Measurements from ENCODE around the gene CEP85.

DNA sequence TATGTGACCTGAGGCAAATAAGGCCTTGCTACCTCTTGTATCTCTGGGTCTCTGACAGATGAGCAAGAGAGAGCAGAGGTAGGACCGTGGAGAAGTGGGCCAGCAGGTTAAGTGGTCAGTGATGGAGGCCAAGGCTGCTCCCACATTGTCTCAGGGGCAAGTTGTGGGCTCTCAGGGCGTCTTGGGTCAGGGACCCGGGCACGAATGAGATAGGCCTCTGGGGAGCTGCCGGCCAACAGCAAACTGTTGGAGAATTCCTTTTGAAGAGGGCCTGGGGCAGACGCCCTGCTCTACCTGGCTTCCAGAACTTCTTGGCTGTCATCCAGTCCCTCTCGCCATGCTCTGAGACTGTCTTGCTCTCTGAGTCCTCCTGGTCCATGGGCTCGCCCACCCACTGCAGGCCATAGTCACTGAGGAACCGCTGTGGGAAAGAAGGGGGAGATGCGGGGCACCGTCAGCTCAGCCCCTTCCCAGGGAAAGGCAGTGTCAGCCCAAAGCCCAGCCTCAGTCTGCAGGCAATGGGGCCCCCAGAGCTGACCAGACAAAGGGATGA, 60.0 kb downstream of the CEP85 start:
- TF ChIP-seq, protein P1, sequence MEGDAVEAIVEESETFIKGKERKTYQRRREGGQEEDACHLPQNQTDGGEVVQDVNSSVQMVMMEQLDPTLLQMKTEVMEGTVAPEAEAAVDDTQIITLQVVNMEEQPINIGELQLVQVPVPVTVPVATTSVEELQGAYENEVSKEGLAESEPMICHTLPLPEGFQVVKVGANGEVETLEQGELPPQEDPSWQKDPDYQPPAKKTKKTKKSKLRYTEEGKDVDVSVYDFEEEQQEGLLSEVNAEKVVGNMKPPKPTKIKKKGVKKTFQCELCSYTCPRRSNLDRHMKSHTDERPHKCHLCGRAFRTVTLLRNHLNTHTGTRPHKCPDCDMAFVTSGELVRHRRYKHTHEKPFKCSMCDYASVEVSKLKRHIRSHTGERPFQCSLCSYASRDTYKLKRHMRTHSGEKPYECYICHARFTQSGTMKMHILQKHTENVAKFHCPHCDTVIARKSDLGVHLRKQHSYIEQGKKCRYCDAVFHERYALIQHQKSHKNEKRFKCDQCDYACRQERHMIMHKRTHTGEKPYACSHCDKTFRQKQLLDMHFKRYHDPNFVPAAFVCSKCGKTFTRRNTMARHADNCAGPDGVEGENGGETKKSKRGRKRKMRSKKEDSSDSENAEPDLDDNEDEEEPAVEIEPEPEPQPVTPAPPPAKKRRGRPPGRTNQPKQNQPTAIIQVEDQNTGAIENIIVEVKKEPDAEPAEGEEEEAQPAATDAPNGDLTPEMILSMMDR (IDR thresholded peaks at IDR 0.05): no peak
- TF ChIP-seq POLR2A (IDR thresholded peaks at IDR 0.05) (no peak), POLR2AphosphoS5 (IDR thresholded peaks at IDR 0.05) (no peak)
